Mucosa of stomach (tissue), 1 donor: ENCODE data around the gene XXYLT1.

Experiments
- H3K27me3 ChIP-seq: one replicate; pipeline ENCODE4 v1.7.0; 2013; ENCODE audit warnings: mild to moderate bottlenecking, low read length; ENCODE audit not compliant: control insufficient read depth, insufficient read depth
- H3K36me3 ChIP-seq: one replicate; pipeline ENCODE4 v1.7.0; 2013; ENCODE audit warnings: low read length; ENCODE audit not compliant: control insufficient read depth, insufficient read depth
- H3K4me1 ChIP-seq: one replicate; pipeline ENCODE4 v1.7.0; 2013; ENCODE audit warnings: mild to moderate bottlenecking, low read length; ENCODE audit not compliant: control insufficient read depth, insufficient read depth
- H3K4me3 ChIP-seq: one replicate; pipeline ENCODE4 v1.7.0; 2013; ENCODE audit warnings: low read length
- H3K9ac ChIP-seq: one replicate; pipeline ENCODE4 v1.7.0; 2013; ENCODE audit warnings: mild to moderate bottlenecking, low read length, moderate library complexity
- H3K9me3 ChIP-seq: one replicate; pipeline ENCODE4 v1.7.0; 2013; ENCODE audit warnings: mild to moderate bottlenecking, low read length, moderate library complexity; ENCODE audit not compliant: control insufficient read depth
- donor health status: Pancreatic carcinoma.

XXYLT1 gene

GRCh38 chr3:195075199-195075940 lies 195.6 kb downstream of the XXYLT1 start:
- peaks cover 16% of the 10 kb centered on the region for H3K4me1 ChIP-seq
- H3K4me3 ChIP-seq, result no peak overlapping the region
- no peaks in the 10 kb centered on the region for H3K36me3 ChIP-seq
- H3K9me3 ChIP-seq, result no peaks in the 10 kb centered on the region
- H3K27me3 ChIP-seq, result no peaks in the 10 kb centered on the region
- H3K9ac ChIP-seq, result no peak overlapping the region

- no peaks in the 10 kb centered on the region for H3K27me3 ChIP-seq
- no peak overlapping the region for H3K9ac ChIP-seq
- H3K4me3 ChIP-seq, result no peak overlapping the region
- H3K36me3 ChIP-seq, result no peaks in the 10 kb centered on the region
- H3K4me1 ChIP-seq, result peaks cover 16% of the 10 kb centered on the region
- H3K9me3 ChIP-seq, result no peaks in the 10 kb centered on the region
These were observed 196.8 kb downstream of the XXYLT1 start for GRCh38 chr3:195073866-195074860.

DNA sequence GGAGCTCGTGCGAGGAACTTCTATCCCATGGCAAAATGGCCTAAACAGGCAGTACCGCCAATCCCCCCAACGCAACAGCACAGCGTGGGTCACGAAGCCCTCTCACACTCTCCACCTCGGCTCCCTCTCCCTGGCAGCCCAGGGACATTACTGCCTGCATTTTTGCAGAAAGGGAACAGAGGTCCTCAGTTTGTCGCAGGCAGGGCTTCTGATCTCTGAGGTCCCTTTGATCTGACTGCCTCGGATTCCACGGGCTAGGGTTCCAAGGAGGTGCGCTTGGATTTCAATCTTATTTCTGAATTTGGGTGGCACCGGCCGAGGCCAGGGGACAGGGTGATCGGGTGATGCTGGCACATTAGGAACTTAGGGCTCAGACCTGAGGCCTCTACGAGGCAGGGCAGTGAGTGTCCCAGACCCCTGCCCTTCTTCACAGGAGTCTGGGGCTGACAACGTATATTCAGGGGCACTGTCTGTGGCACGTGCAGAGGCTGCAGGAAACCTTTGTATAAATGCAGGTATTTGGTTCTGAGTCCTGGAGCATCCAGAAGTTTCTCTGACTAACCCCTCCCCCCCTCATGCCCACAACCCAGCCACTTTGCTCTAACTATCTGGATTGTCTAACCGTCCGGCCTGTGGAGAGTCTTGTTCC lies 197.9 kb downstream of the XXYLT1 start:
- Histone ChIP-seq H3K4me1 (peaks cover 16% of the 10 kb centered on the region), H3K9ac (no peak overlapping the region), H3K9me3 (no peaks in the 10 kb centered on the region), H3K36me3 (peaks cover 3% of the 10 kb centered on the region), H3K27me3 (no peaks in the 10 kb centered on the region), H3K4me3 (no peak overlapping the region)

- H3K9me3 ChIP-seq, result no peaks in the 10 kb centered on the region
- peaks cover 16% of the 10 kb centered on the region for H3K4me1 ChIP-seq
- no peaks in the 10 kb centered on the region for H3K27me3 ChIP-seq
- peaks cover 3% of the 10 kb centered on the region for H3K36me3 ChIP-seq
- H3K9ac ChIP-seq, result no peak overlapping the region
- no peak overlapping the region for H3K4me3 ChIP-seq
These were observed 198.8 kb downstream of the XXYLT1 start for GRCh38 chr3:195071916-195072820.

- no peak overlapping the region for H3K4me3 ChIP-seq
- H3K9ac ChIP-seq, result no peak overlapping the region
- H3K27me3 ChIP-seq, result no peaks in the 10 kb centered on the region
- no peaks in the 10 kb centered on the region for H3K9me3 ChIP-seq
- peaks cover 3% of the 10 kb centered on the region for H3K36me3 ChIP-seq
- H3K4me1 ChIP-seq, result peaks cover 16% of the 10 kb centered on the region
These were observed 199.8 kb downstream of the XXYLT1 start for GRCh38 chr3:195071011-195071728.

- Histone ChIP-seq H3K4me3 (no peak overlapping the region), H3K9me3 (no peaks in the 10 kb centered on the region), H3K36me3 (peaks cover 3% of the 10 kb centered on the region), H3K27me3 (no peaks in the 10 kb centered on the region), H3K4me1 (peaks cover 16% of the 10 kb centered on the region), H3K9ac (no peak overlapping the region)
These were observed 200.6 kb downstream of the XXYLT1 start for GRCh38 chr3:195070336-195070735.

- Histone ChIP-seq H3K4me1 (peaks cover 17% of the 10 kb centered on the region), H3K27me3 (no peaks in the 10 kb centered on the region), H3K4me3 (no peak overlapping the region), H3K36me3 (peaks cover 3% of the 10 kb centered on the region), H3K9ac (no peak overlapping the region), H3K9me3 (no peaks in the 10 kb centered on the region)
These were observed 201.3 kb downstream of the XXYLT1 start for GRCh38 chr3:195069501-195070251.

DNA sequence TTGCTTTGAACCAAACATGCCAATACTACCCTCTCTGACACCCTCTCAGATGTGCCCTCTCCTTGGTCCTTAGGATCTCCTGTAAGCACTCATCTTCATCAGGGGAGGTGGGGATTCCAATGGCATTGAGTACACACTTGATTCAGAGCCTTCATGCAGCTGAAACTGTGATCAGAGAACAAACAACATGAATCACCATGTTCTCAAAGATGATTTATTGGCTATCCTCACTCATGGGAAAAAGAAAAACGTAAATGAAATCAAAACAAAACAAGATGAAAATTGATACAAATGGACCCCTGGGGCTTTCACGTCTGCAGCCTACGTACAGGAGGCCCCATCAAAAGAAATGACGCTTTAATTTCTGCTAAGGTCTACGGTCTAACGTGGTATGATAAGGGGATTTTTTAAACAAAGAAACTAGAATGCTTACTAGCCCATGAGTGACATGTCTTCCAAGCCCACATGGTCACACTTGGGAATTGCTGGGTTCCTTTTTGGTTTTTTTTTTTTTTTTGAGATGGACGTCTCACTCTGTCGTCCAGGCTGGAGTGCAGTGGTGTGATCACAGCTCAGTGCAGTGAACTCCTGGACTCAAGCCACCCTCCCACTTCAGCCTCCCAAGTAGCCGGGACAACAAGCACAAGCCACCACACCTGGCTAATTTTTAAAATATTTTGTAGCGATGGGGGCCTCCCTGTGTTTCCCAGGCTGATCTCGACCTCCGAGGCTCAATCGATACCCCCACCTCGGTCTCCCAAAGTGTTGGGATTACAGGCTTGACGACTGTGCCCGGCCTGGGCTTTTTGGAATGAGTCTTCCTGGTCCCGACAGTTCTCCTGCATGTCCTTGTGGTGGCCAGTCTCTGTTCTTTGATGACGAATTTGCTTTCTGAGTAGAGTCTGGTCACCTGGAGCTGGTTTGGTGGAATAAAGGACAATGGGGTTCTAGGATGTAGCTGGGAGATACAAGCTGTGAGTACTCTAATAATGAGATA lies 202.6 kb downstream of the XXYLT1 start:
- peaks cover 27% of the 10 kb centered on the region for H3K4me1 ChIP-seq

DNA sequence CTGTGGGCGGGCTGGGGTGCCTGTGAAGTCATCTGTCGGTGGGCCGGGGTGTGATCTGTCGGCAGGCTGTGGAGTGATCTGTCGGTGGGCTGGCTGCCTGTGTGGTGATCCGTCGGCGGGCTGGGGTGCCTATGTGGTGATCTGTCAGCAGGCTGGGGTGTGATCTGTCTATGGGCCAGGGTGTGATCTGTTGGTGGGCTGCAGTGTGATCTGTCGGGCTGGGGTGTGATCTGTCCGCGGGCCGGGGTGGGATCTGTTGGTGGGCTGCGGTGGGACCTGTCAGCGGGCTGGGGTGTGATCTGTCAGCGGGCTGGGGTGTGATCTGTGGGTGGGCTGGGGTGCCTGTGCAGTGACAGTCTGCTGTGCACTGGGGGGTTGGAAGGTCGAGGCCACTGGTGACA lies 204.5 kb downstream of the XXYLT1 start:
- H3K9ac ChIP-seq, result no peak overlapping the region

More for the DNA sequence above, 202.6 kb downstream of the XXYLT1 start:
- H3K27me3 ChIP-seq, result no peaks in the 10 kb centered on the region
- H3K36me3 ChIP-seq, result peaks cover 3% of the 10 kb centered on the region
- H3K4me3 ChIP-seq, result no peak overlapping the region
- H3K9me3 ChIP-seq, result no peaks in the 10 kb centered on the region
- H3K9ac ChIP-seq, result no peak overlapping the region

GRCh38 chr3:195065864-195066185 lies 205.1 kb downstream of the XXYLT1 start:
- H3K4me3 ChIP-seq, result no peak overlapping the region
- peaks cover 29% of the 10 kb centered on the region for H3K4me1 ChIP-seq
- no peaks in the 10 kb centered on the region for H3K27me3 ChIP-seq
- peaks cover 3% of the 10 kb centered on the region for H3K36me3 ChIP-seq
- no peaks in the 10 kb centered on the region for H3K9me3 ChIP-seq
- no peak overlapping the region for H3K9ac ChIP-seq

More for the DNA sequence above, 204.5 kb downstream of the XXYLT1 start:
- H3K36me3 ChIP-seq, result peaks cover 3% of the 10 kb centered on the region
- peaks cover 32% of the 10 kb centered on the region for H3K4me1 ChIP-seq
- H3K9me3 ChIP-seq, result no peaks in the 10 kb centered on the region
- no peaks in the 10 kb centered on the region for H3K27me3 ChIP-seq
- no peak overlapping the region for H3K4me3 ChIP-seq
